ENCODE measurements around the gene RGS12. TPM values are rescaled to one million over a fixed set of nuclear protein-coding genes. Genes with fewer than 3 reads are reported as not detected.

The RGS12 gene
- total and polyA plus RNA-seq, 2 experiments from 2014 or later = 40.1 to 45.0 TPM

GRCh38 chr4:3331511-3332394, 38.9 kb downstream of the RGS12 start:
- Histone ChIP-seq H3K4me1 (ENCODE audit: low read depth) (peaks cover 13% of the 10 kb centered on the region), H3K36me3 (no peaks in the 10 kb centered on the region), H3K4me3 (no peak overlapping the region), H3K27ac (no peak overlapping the region), H3K9me3 (ENCODE audit: low read depth) (no peaks in the 10 kb centered on the region), H3K27me3 (no peaks in the 10 kb centered on the region)
- TF ChIP-seq, protein P1, sequence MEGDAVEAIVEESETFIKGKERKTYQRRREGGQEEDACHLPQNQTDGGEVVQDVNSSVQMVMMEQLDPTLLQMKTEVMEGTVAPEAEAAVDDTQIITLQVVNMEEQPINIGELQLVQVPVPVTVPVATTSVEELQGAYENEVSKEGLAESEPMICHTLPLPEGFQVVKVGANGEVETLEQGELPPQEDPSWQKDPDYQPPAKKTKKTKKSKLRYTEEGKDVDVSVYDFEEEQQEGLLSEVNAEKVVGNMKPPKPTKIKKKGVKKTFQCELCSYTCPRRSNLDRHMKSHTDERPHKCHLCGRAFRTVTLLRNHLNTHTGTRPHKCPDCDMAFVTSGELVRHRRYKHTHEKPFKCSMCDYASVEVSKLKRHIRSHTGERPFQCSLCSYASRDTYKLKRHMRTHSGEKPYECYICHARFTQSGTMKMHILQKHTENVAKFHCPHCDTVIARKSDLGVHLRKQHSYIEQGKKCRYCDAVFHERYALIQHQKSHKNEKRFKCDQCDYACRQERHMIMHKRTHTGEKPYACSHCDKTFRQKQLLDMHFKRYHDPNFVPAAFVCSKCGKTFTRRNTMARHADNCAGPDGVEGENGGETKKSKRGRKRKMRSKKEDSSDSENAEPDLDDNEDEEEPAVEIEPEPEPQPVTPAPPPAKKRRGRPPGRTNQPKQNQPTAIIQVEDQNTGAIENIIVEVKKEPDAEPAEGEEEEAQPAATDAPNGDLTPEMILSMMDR (IDR thresholded peaks at IDR 0.05; ENCODE audit: low read depth, low read length) = no peak
- no peak for DNase-seq (ENCODE audit: low read depth in 1 of 2, low spot score in 1 of 2)

GRCh38 chr4:3332498-3332897, 39.7 kb downstream of the RGS12 start:
- Histone ChIP-seq H3K27me3 (no peaks in the 10 kb centered on the region), H3K4me1 (ENCODE audit: low read depth) (peaks cover 13% of the 10 kb centered on the region), H3K4me3 (no peak overlapping the region), H3K27ac (no peak overlapping the region), H3K36me3 (no peaks in the 10 kb centered on the region), H3K9me3 (ENCODE audit: low read depth) (no peaks in the 10 kb centered on the region)
- TF ChIP-seq, protein P1 (IDR thresholded peaks at IDR 0.05; ENCODE audit: low read depth, low read length) = no peak
- DNase-seq (ENCODE audit: low read depth in 1 of 2, low spot score in 1 of 2) = no peak

- Histone ChIP-seq H3K27ac (no peak overlapping the region), H3K27me3 (no peaks in the 10 kb centered on the region), H3K36me3 (no peaks in the 10 kb centered on the region), H3K4me3 (no peak overlapping the region), H3K9me3 (ENCODE audit: low read depth) (no peaks in the 10 kb centered on the region), H3K4me1 (ENCODE audit: low read depth) (no peaks in the 10 kb centered on the region)
- TF ChIP-seq, protein P1 (IDR thresholded peaks at IDR 0.05; ENCODE audit: low read depth, low read length) = no peak
- no peak for DNase-seq (ENCODE audit: low read depth in 1 of 2, low spot score in 1 of 2)
Observed at GRCh38 chr4:3334316-3334715, 41.5 kb downstream of the RGS12 start.

DNA sequence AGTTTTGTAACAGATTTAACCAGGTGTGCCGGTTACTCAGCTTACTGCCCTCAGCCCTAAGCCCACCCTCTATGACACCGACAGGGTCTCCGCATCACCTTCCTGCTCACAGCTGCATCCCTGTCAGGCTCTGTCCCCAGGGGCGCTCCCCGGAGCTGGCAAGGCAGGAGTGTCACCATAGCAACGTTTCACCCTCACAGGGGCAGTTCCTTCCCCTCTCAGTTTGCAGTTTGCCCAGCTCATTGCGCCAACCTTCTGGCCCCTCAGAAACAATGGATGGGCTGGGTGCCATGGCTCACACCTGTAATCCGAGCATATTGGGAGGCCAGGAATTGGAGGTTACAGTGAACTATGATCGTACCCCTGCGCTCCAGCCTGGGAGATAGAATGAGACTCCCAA, 42.6 kb downstream of the RGS12 start:
- H3K9me3 ChIP-seq (ENCODE audit: low read depth) = no peaks in the 10 kb centered on the region
- H3K27ac ChIP-seq = no peak overlapping the region
- no peak overlapping the region for H3K4me3 ChIP-seq
- TF ChIP-seq, protein P1 (IDR thresholded peaks at IDR 0.05; ENCODE audit: low read depth, low read length) = no peak
- no peaks in the 10 kb centered on the region for H3K4me1 ChIP-seq (ENCODE audit: low read depth)
- no peaks in the 10 kb centered on the region for H3K36me3 ChIP-seq
- H3K27me3 ChIP-seq = no peaks in the 10 kb centered on the region
- DNase-seq (ENCODE audit: low read depth in 1 of 2, low spot score in 1 of 2) = no peak

- Histone ChIP-seq H3K9me3 (ENCODE audit: low read depth) (no peaks in the 10 kb centered on the region), H3K27ac (no peak overlapping the region), H3K4me1 (ENCODE audit: low read depth) (no peaks in the 10 kb centered on the region), H3K36me3 (no peaks in the 10 kb centered on the region), H3K4me3 (no peak overlapping the region), H3K27me3 (no peaks in the 10 kb centered on the region)
- DNase-seq (ENCODE audit: low read depth in 1 of 2, low spot score in 1 of 2) = no peak
- TF ChIP-seq, protein P1 (IDR thresholded peaks at IDR 0.05; ENCODE audit: low read depth, low read length) = no peak
Observed at GRCh38 chr4:3335982-3336381, 43.2 kb downstream of the RGS12 start.

All from cardiac muscle cell (in vitro differentiated cells and primary cell).